Activated CD8-positive, alpha-beta T cell treated with anti-CD3 and anti-CD28 coated beads, Interleukin-2, amount 10 ng/mL, durations not matched to agents 7 days and 5 days (primary cell): Measurements from ENCODE around the gene ARHGEF2. TPM values are rescaled to one million over a fixed set of nuclear protein-coding genes. Genes with fewer than 3 reads are reported as not detected.

ENCODE experiments used
- ATAC-seq: fragments of 150-1000 bp; cut with Tn5 transposase; one replicate; pipeline ENCODE4 v1.10.0; 2021; ENCODE audit warnings: moderate library complexity
- CTCF ChIA-PET: fragments of 350-600 bp; sonication (Branson Sonifier 250); formaldehyde crosslinking; loops from one replicate; lab custom pipeline; 2021; ENCODE audit warnings: antibody characterized with exemption; lab: Charles Lee
- POLR2A ChIA-PET: fragments of 350-600 bp; sonication (Branson Sonifier 250); formaldehyde crosslinking; loops from one replicate; lab custom pipeline; 2021; ENCODE audit warnings: antibody characterized with exemption; lab: Charles Lee
- DNase-seq: peaks from one replicate; pipeline ENCODE4 v3.0.0-alpha.2; 2020
- H3K27ac Mint-ChIP-seq: one replicate; pipeline ENCODE4 v1.8.0; 2021; ENCODE audit warnings: mild to moderate bottlenecking, mixed read lengths
- H3K27me3 Mint-ChIP-seq: one replicate; pipeline ENCODE4 v1.8.0; 2021; ENCODE audit warnings: low read depth, mixed read lengths
- H3K36me3 Mint-ChIP-seq: one replicate; pipeline ENCODE4 v1.8.0; 2021; ENCODE audit warnings: low read depth, mixed read lengths
- H3K4me1 Mint-ChIP-seq: one replicate; pipeline ENCODE4 v1.8.0; 2021; ENCODE audit warnings: low read depth, mixed read lengths
- H3K4me3 Mint-ChIP-seq: one replicate; pipeline ENCODE4 v1.8.0; 2021; ENCODE audit warnings: mild to moderate bottlenecking, mixed read lengths
- H3K9me3 Mint-ChIP-seq: one replicate; pipeline ENCODE4 v1.8.0; 2022; ENCODE audit warnings: mixed read lengths; ENCODE audit not compliant: insufficient read depth
- total RNA-seq, 2 experiments: library from RNA; stranded (reverse); gene quantifications; one replicate each; pipeline ENCODE4 v1.2.3, GENCODE V29; 2021

The ARHGEF2 gene
- total RNA-seq, 2 experiments from 2014 or later, result 142 to 147 TPM

- peaks cover 75% of the 10 kb centered on the region for H3K36me3 Mint-ChIP-seq
- DNase-seq (peak; percentile 38), ATAC-seq (peak; percentile 34)
- H3K27me3 Mint-ChIP-seq, result no peaks in the 10 kb centered on the region
- peak overlapping the region; percentile 23 for H3K4me3 Mint-ChIP-seq
- no peaks in the 10 kb centered on the region for H3K9me3 Mint-ChIP-seq
- H3K4me1 Mint-ChIP-seq, result peaks cover 98% of the 10 kb centered on the region
- CTCF ChIA-PET, result interaction anchor here (0.8 to 5.7 kb wide), 4 partner anchors 19 to 926 kb away, joined by 3 to 26 read pairs (median 6); no protein-coding TSS in a partner anchor
- peak overlapping the region; percentile 86 for H3K27ac Mint-ChIP-seq
- POLR2A ChIA-PET, result interaction anchor here (0.7 kb wide), 1 partner anchor 10 kb away, joined by 3 read pairs; no protein-coding TSS in a partner anchor
Observed at GRCh38 chr1:155970531-155971167, 7.7 kb downstream of the ARHGEF2 start.

DNA sequence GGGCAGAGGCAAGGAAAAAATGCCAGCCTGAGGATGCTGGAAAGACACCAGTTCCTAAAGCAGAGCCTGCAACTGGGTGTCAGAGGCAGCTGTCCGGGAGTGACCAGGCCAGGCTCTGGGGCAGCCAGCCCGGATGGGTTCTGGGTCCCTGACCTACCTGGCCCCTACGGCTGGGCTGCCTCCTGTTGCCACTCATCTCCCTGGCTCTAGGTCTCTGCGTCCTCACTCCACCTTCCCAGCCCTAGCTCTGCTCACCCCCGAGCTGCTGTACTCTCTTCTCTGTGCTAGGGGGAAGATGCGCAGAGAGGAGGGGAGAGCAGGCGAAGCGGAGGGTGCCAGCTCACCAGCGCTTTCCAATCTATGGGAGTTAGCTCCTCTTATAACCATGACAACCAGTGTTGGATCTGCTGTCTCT is 9.0 kb downstream of the ARHGEF2 start:
- POLR2A ChIA-PET, result interaction anchor here (1.0 to 4.4 kb wide), 3 partner anchors 9 to 35 kb away, joined by 3 to 28 read pairs (median 4); partner anchors contain the start of genes ARHGEF2 and KHDC4
- no peak for ATAC-seq
- CTCF ChIA-PET, result interaction anchor here (1.3 to 5.7 kb wide), 4 partner anchors 9 to 38 kb away, joined by 3 to 26 read pairs (median 6); partner anchors contain the start of gene ARHGEF2
- peaks cover 78% of the 10 kb centered on the region for H3K36me3 Mint-ChIP-seq
- no peaks in the 10 kb centered on the region for H3K27me3 Mint-ChIP-seq
- no peak for DNase-seq
- H3K9me3 Mint-ChIP-seq, result no peaks in the 10 kb centered on the region
- no peak overlapping the region for H3K4me3 Mint-ChIP-seq
- H3K4me1 Mint-ChIP-seq, result peaks cover 93% of the 10 kb centered on the region
- peak overlapping the region; percentile 96 for H3K27ac Mint-ChIP-seq

DNA sequence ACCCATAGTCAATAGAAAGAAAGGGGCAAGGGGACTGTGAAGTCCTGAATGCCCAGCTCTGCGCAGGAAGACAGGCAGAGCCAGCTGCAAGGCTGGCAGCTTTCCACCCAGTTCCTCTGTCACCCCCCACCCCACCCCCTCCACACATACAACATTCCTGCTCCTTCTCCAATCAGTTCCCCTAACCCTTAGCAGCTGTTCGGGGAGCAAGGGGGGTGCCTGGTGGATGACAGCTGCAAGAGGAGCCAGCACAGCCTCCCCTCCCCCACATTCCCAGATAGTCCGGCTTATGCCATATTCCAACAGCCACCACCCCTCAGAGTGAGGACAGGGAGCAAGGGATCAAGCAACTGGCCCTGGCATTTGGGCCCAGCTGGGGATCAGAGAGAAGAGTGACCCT is 9.7 kb downstream of the ARHGEF2 start:
- POLR2A ChIA-PET, result interaction anchor here (1.3 to 4.4 kb wide), 2 partner anchors 9 to 13 kb away, joined by 3 to 28 read pairs; partner anchors contain the start of gene ARHGEF2
- Mint-ChIP-seq H3K9me3 (no peaks in the 10 kb centered on the region), H3K27ac (peak overlapping the region; percentile 96), H3K4me1 (peaks cover 90% of the 10 kb centered on the region), H3K27me3 (no peaks in the 10 kb centered on the region), H3K4me3 (no peak overlapping the region), H3K36me3 (peaks cover 77% of the 10 kb centered on the region)
- no peak for DNase-seq
- no peak for ATAC-seq
- CTCF ChIA-PET, result interaction anchor here (1.1 to 5.7 kb wide), 4 partner anchors 10 to 53 kb away, joined by 3 to 33 read pairs (median 14); partner anchors contain the start of gene ARHGEF2

- Mint-ChIP-seq H3K4me1 (peaks cover 84% of the 10 kb centered on the region), H3K9me3 (no peaks in the 10 kb centered on the region), H3K27ac (peak overlapping the region; percentile 96), H3K4me3 (peak overlapping the region; percentile 59), H3K27me3 (no peaks in the 10 kb centered on the region), H3K36me3 (peaks cover 73% of the 10 kb centered on the region)
- DNase-seq (no peak), ATAC-seq (no peak)
- POLR2A ChIA-PET, result interaction anchor here (1.2 to 4.4 kb wide), 4 partner anchors 10 to 33 kb away, joined by 4 to 28 read pairs (median 7); partner anchors contain the start of genes ARHGEF2 and KHDC4
- CTCF ChIA-PET, result interaction anchor here (0.9 to 5.7 kb wide), 7 partner anchors 9 to 98 kb away, joined by 3 to 33 read pairs (median 9); partner anchors contain the start of gene ARHGEF2
Observed at GRCh38 chr1:155968051-155968400, 10.3 kb downstream of the ARHGEF2 start.

DNA sequence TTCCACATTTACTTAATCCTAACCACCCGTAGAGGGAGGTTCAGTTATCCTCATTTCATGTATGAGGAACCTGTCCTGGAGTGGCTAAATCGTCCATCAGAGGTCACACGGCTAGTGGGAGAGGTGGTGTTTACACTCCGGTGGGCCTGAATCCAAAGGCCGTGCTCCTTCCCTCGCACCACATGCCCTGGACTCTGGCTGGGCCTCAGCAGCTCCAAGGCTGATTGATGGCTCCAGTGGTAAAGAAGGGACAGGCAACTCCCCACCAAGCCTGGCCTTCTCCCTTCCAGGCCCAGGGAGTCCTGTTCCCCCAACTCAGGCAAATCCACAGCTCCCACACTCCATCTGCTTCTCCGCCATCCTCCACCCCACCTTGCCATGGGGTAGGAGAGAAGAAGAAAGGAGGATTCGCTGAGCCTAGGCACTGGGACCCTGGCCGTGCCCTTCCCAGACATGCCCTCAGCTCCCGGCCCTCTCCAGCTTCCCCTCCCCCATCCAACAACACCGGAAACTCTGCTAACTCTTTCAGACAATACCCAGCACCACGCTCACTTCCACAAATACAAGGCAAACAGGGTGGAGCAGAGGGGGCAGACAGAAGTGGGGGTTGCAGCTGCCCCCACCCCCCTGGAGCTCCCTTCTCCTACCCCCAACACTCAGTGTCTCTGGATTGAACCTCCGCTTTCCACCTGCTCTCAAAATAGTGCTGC is 10.9 kb downstream of the ARHGEF2 start:
- Mint-ChIP-seq H3K4me3 (peak overlapping the region; percentile 59), H3K27ac (peak overlapping the region; percentile 96), H3K9me3 (no peaks in the 10 kb centered on the region), H3K4me1 (peaks cover 84% of the 10 kb centered on the region), H3K36me3 (peaks cover 73% of the 10 kb centered on the region), H3K27me3 (no peaks in the 10 kb centered on the region)
- DNase-seq (peak; percentile 50), ATAC-seq (peak; percentile 43)
- ChIA-PET POLR2A (interaction anchor here (0.6 to 4.4 kb wide), 5 partner anchors 10 to 258 kb away, joined by 3 to 28 read pairs (median 6); partner anchors contain the start of genes ARHGEF2 and KHDC4), CTCF (interaction anchor here (0.9 to 5.7 kb wide), 9 partner anchors 10 to 162 kb away, joined by 3 to 33 read pairs (median 7); partner anchors contain the start of gene ARHGEF2)

DNA sequence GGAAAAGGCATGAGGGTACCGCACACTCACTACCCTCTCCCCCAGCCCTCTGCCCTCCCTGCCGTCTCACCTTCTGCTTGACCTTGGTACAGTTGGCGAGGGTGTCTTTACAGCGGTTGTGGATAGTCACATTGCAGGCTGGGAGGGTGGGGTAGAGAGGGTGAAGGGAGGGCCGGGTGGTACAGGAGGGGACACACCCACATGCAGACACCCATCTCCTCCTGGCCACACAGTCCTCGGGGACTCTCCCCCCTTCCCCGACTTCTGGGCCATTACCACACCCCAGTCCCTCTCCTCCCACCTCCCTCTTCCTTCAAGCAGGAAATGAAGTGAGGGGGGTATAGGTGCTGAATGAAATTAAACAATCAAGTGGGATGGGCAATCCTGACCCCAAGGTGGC is 11.6 kb downstream of the ARHGEF2 start:
- peak overlapping the region; percentile 86 for H3K27ac Mint-ChIP-seq
- ATAC-seq (peak; percentile 24), DNase-seq (no peak)
- H3K36me3 Mint-ChIP-seq, result peaks cover 74% of the 10 kb centered on the region
- ChIA-PET CTCF (interaction anchor here (0.9 to 5.7 kb wide), 8 partner anchors 10 to 163 kb away, joined by 3 to 33 read pairs (median 8); no protein-coding TSS in a partner anchor), POLR2A (interaction anchor here (1.3 to 4.4 kb wide), 3 partner anchors 11 to 32 kb away, joined by 6 to 28 read pairs (median 8); partner anchors contain the start of genes ARHGEF2 and KHDC4)
- peaks cover 84% of the 10 kb centered on the region for H3K4me1 Mint-ChIP-seq
- H3K9me3 Mint-ChIP-seq, result no peaks in the 10 kb centered on the region
- no peak overlapping the region for H3K4me3 Mint-ChIP-seq
- H3K27me3 Mint-ChIP-seq, result no peaks in the 10 kb centered on the region

- CTCF ChIA-PET, result interaction anchor here (0.8 to 5.7 kb wide), 10 partner anchors 11 to 100 kb away, joined by 3 to 33 read pairs (median 6); no protein-coding TSS in a partner anchor
- Mint-ChIP-seq H3K9me3 (no peaks in the 10 kb centered on the region), H3K4me1 (peaks cover 82% of the 10 kb centered on the region), H3K27ac (peak overlapping the region; percentile 86), H3K4me3 (no peak overlapping the region), H3K27me3 (no peaks in the 10 kb centered on the region), H3K36me3 (peaks cover 78% of the 10 kb centered on the region)
- POLR2A ChIA-PET, result interaction anchor here (4.4 kb wide), 1 partner anchor 12 kb away, joined by 28 read pairs; the partner anchor contains the start of gene ARHGEF2
- no peak for ATAC-seq
- DNase-seq, result no peak
Observed at GRCh38 chr1:155966135-155966534, 12.2 kb downstream of the ARHGEF2 start.

GRCh38 chr1:155964193-155964592 is 14.2 kb downstream of the ARHGEF2 start:
- Mint-ChIP-seq H3K9me3 (no peaks in the 10 kb centered on the region), H3K27ac (peak overlapping the region; percentile 62), H3K4me3 (no peak overlapping the region), H3K4me1 (peaks cover 70% of the 10 kb centered on the region), H3K27me3 (no peaks in the 10 kb centered on the region), H3K36me3 (peaks cover 78% of the 10 kb centered on the region)
- ATAC-seq, result no peak
- ChIA-PET POLR2A (no interaction called here), CTCF (interaction anchor here (4.9 kb wide), 1 partner anchor 25 kb away, joined by 33 read pairs; no protein-coding TSS in a partner anchor)
- DNase-seq, result no peak

- no peak overlapping the region for H3K4me3 Mint-ChIP-seq
- peaks cover 73% of the 10 kb centered on the region for H3K36me3 Mint-ChIP-seq
- no peaks in the 10 kb centered on the region for H3K27me3 Mint-ChIP-seq
- DNase-seq, result no peak
- peak overlapping the region; percentile 30 for H3K27ac Mint-ChIP-seq
- no peaks in the 10 kb centered on the region for H3K9me3 Mint-ChIP-seq
- CTCF ChIA-PET, result interaction anchor here (0.6 to 1.0 kb wide), 3 partner anchors 27 to 540 kb away, joined by 3 read pairs; partner anchors contain the start of gene KHDC4
- POLR2A ChIA-PET, result interaction anchor here (0.8 to 1.2 kb wide), 3 partner anchors 14 to 39 kb away, joined by 3 to 5 read pairs (median 5); no protein-coding TSS in a partner anchor
- ATAC-seq, result no peak
- peaks cover 55% of the 10 kb centered on the region for H3K4me1 Mint-ChIP-seq
Observed at GRCh38 chr1:155962599-155963211, 15.6 kb downstream of the ARHGEF2 start.

- H3K36me3 Mint-ChIP-seq, result peaks cover 74% of the 10 kb centered on the region
- H3K27ac Mint-ChIP-seq, result peak overlapping the region; percentile 66
- no peak overlapping the region for H3K4me3 Mint-ChIP-seq
- H3K9me3 Mint-ChIP-seq, result no peaks in the 10 kb centered on the region
- ChIA-PET CTCF (interaction anchor here (1.4 kb wide), 1 partner anchor 28 kb away, joined by 3 read pairs; the partner anchor contains the start of gene KHDC4), POLR2A (interaction anchor here (1.2 kb wide), 1 partner anchor 15 kb away, joined by 5 read pairs; no protein-coding TSS in a partner anchor)
- DNase-seq (no peak), ATAC-seq (peak; percentile 34)
- H3K4me1 Mint-ChIP-seq, result peaks cover 47% of the 10 kb centered on the region
- H3K27me3 Mint-ChIP-seq, result no peaks in the 10 kb centered on the region
Observed at GRCh38 chr1:155961937-155962336, 16.4 kb downstream of the ARHGEF2 start.
